ENCODE measurements around the gene BIN1.

GRCh38 chr2:127098711-127099110 lies 8.2 kb downstream of the BIN1 start:
- TF ChIP-seq CTCF (IDR thresholded peaks at IDR 0.05; ENCODE audit: low read length): no peak
- TF ChIP-seq EZH2 (optimal IDR thresholded peaks at IDR 0.05; ENCODE audit: low read depth, low read length): no peak
- no peak for TF ChIP-seq EZH2phosphoT487 (IDR thresholded peaks at IDR 0.05; ENCODE audit: low read length)
